ENCODE results near the gene IRAG1. TPM values are rescaled to one million over a fixed set of nuclear protein-coding genes. Genes with fewer than 3 reads are reported as not detected.

Gene IRAG1
- total and polyA plus RNA-seq, 2 of the 13 experiments (the other 11 are each of a cell fraction or from before 2014, with no cell fraction given): 0.13 to 0.20 TPM

DNA sequence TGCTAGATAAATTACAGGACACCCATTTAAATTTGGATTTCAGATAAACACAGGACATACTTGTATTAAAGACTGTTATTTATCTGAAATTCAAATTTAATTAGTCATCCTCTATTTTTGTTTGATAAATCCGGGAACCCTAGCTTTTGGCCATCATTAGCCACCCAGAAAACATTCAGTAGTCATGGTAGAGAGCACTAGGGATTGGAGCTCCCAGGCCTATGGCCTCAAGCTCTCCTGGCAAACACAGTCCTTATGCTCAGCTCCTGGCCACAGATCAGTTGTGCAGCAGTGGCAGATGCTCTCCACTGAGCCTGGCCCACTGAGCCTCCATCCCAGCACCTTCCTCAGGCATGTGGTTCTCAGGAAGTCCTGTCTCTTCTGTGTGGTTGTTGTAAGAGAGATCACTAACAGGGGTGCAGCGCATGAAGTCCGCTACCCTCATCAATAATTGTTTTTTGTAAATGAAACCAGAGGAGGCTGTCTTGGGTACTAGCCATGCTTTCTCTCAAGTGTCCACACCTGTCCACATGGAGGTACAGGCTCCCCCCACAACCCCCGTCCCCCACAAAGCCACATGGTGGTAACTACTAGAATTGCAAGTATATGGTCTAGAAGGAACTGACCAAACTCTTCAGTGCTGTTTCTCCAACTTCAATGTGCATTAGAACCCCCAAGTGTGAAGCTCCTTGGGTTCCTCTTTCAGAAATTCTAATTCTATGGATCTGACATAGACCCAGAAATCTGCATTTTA lies 1.1 kb upstream of the IRAG1 start:
- ATAC-seq: no peak
- Histone ChIP-seq H3K4me3 (replicated peaks in 1 of 3; ENCODE audit: insufficient read depth in 1 of 3, low read depth in 2 of 3, low read length in 3 of 3) (no peak overlapping the region), H2AFZ (ENCODE audit: low read length) (no peak overlapping the region), H3K27ac (ENCODE audit: extremely low read length, insufficient read depth, low read length) (no peak overlapping the region), H3K9ac (ENCODE audit: insufficient read depth, low read depth, low read length) (no peak overlapping the region), H3K9me3 (ENCODE audit: low read length) (no peaks in the 10 kb centered on the region), H3K27me3 (ENCODE audit: control insufficient read depth in 1 of 2, insufficient read depth in 2 of 2, low read length in 2 of 2) (peaks cover 5 to 31% of the 10 kb centered on the region in 2 experiments; a peak in 4 of 5 replicates), H3K36me3 (replicated peaks in 1 of 2; ENCODE audit: control insufficient read depth in 1 of 2, insufficient read depth in 2 of 2, low read length in 2 of 2) (no peaks in the 10 kb centered on the region), H4K20me1 (ENCODE audit: insufficient read depth, low read length) (no peaks in the 10 kb centered on the region), H3K79me2 (ENCODE audit: insufficient read depth, low read length) (no peaks in the 10 kb centered on the region), H3K4me1 (ENCODE audit: insufficient read depth, low read length) (no peaks in the 10 kb centered on the region), H3K4me2 (ENCODE audit: low read depth, low read length) (no peak overlapping the region)
- BruUV-seq (replicated peaks): no TSS peak
- 47% methylated on average over 4 of the region's 4 CpGs for WGBS (ENCODE audit: low lambda C conversion rate)
- in situ Hi-C loops (cut with HindIII; ENCODE audit: extremely low pct_ligation_motif_present, low pct_unique_long_range_greater_than_20kb): no loop called here
- FAIRE-seq: no peak
- ChIA-PET POLR2A (no interaction called here), CTCF (ENCODE audit: low intra/inter-chr PET ratio, low total read pairs) (no interaction called here)
- no peak for TF ChIP-seq KDM1A (CRISPR knock-in tag; IDR thresholded peaks at IDR 0.05)
- TF ChIP-seq NFIC (IDR thresholded peaks at IDR 0.05; ENCODE audit: low read length): no peak
- TF ChIP-seq ZNF652 (CRISPR knock-in tag; IDR thresholded peaks at IDR 0.05; ENCODE audit: borderline replicate concordance, low read depth): no peak
- TF ChIP-seq KLF12 (CRISPR knock-in tag; IDR thresholded peaks at IDR 0.05; ENCODE audit: borderline replicate concordance): no peak
- no peak for TF ChIP-seq MIXL1 (CRISPR knock-in tag; IDR thresholded peaks at IDR 0.05)
- TF ChIP-seq, protein P1, sequence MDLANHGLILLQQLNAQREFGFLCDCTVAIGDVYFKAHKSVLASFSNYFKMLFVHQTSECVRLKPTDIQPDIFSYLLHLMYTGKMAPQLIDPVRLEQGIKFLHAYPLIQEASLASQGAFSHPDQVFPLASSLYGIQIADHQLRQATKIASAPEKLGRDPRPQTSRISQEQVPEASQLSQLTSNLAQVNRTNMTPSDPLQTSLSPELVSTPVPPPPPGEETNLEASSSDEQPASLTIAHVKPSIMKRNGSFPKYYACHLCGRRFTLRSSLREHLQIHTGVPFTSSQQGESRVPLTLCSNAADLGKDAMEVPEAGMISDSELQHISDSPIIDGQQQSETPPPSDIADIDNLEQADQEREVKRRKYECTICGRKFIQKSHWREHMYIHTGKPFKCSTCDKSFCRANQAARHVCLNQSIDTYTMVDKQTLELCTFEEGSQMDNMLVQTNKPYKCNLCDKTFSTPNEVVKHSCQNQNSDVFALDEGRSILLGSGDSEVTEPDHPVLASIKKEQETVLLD (CRISPR knock-in tag; IDR thresholded peaks at IDR 0.05; ENCODE audit: low read depth): no peak
- no peak for DNase-seq (ENCODE audit: low spot score)
- intact Hi-C loops (cut with micrococcal nuclease; ENCODE audit: unreplicated experiment): no loop called here

DNA sequence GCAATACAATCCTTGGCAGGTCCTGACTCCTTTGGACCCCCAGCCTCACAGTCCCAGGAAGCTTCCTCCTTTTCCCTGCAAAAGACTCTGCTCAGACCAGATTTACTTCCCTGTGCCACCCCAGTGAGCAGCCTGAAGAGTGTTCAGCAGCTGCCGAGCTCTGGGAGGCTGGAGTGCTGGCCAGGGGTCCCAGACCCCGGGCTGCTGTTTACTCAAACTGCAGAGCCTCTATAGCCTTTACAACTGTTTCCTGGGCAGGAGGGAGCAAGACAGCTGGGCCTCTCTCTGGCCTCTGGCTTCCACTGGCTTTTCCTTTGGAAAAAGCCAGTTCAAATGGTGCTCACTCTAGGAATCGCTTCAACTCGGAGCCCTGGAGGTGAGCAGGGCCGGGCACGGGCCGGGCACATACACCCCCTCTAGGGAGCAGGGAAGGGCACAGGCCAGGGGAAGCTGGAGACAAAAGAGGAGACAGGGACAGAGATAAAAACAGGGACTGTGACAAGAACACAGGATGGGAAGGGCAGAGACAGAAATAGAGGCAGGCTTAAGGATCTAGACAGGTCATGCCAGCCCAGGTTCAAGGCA lies 932 bp downstream of the IRAG1 start:
- peaks cover 5 to 28% of the 10 kb centered on the region in 2 experiments; a peak in 4 of 5 replicates for H3K27me3 ChIP-seq (ENCODE audit: control insufficient read depth in 1 of 2, insufficient read depth in 2 of 2, low read length in 2 of 2)
- H3K9me3 ChIP-seq (ENCODE audit: low read length): no peaks in the 10 kb centered on the region
- H3K4me2 ChIP-seq (ENCODE audit: low read depth, low read length): no peak overlapping the region
- in situ Hi-C loops (cut with HindIII; ENCODE audit: extremely low pct_ligation_motif_present, low pct_unique_long_range_greater_than_20kb): no loop called here
- no peak for FAIRE-seq
- no peak overlapping the region for H3K4me3 ChIP-seq (replicated peaks in 1 of 3; ENCODE audit: insufficient read depth in 1 of 3, low read depth in 2 of 3, low read length in 3 of 3)
- ATAC-seq: no peak
- no TSS peak for BruUV-seq (replicated peaks)
- ChIA-PET POLR2A (no interaction called here), CTCF (ENCODE audit: low intra/inter-chr PET ratio, low total read pairs) (no interaction called here)
- WGBS (ENCODE audit: low lambda C conversion rate): 17% methylated on average over 6 of the region's 7 CpGs
- no peaks in the 10 kb centered on the region for H4K20me1 ChIP-seq (ENCODE audit: insufficient read depth, low read length)
- no peaks in the 10 kb centered on the region for H3K36me3 ChIP-seq (replicated peaks in 1 of 2; ENCODE audit: control insufficient read depth in 1 of 2, insufficient read depth in 2 of 2, low read length in 2 of 2)
- no peak overlapping the region for H3K9ac ChIP-seq (ENCODE audit: insufficient read depth, low read depth, low read length)
- no peak for DNase-seq (ENCODE audit: low spot score)
- intact Hi-C loops (cut with micrococcal nuclease; ENCODE audit: unreplicated experiment): no loop called here
- H3K79me2 ChIP-seq (ENCODE audit: insufficient read depth, low read length): no peaks in the 10 kb centered on the region
- H3K27ac ChIP-seq (ENCODE audit: extremely low read length, insufficient read depth, low read length): no peak overlapping the region
- H2AFZ ChIP-seq (ENCODE audit: low read length): no peak overlapping the region
- no peaks in the 10 kb centered on the region for H3K4me1 ChIP-seq (ENCODE audit: insufficient read depth, low read length)
- TF ChIP-seq FOXJ3 (CRISPR knock-in tag; IDR thresholded peaks at IDR 0.05; ENCODE audit: borderline replicate concordance) (no peak), SMARCE1 (IDR thresholded peaks at IDR 0.05; ENCODE audit: borderline replicate concordance) (no peak), DZIP1 (CRISPR knock-in tag; IDR thresholded peaks at IDR 0.05) (no peak), U2AF1 (optimal IDR thresholded peaks at IDR 0.05; ENCODE audit: low read depth, low read length) (no peak), ZNF484 (CRISPR knock-in tag; IDR thresholded peaks at IDR 0.05; ENCODE audit: borderline replicate concordance, low read depth) (no peak), AGO1 (IDR thresholded peaks at IDR 0.05; ENCODE audit: low read depth, low read length, poor library complexity, severe bottlenecking) (no peak)
- TF ChIP-seq, protein P2, sequence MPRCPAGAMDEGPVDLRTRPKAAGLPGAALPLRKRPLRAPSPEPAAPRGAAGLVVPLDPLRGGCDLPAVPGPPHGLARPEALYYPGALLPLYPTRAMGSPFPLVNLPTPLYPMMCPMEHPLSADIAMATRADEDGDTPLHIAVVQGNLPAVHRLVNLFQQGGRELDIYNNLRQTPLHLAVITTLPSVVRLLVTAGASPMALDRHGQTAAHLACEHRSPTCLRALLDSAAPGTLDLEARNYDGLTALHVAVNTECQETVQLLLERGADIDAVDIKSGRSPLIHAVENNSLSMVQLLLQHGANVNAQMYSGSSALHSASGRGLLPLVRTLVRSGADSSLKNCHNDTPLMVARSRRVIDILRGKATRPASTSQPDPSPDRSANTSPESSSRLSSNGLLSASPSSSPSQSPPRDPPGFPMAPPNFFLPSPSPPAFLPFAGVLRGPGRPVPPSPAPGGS (CRISPR knock-in tag; IDR thresholded peaks at IDR 0.05): no peak
